Prostate gland (tissue), 2 donors: ENCODE results near the gene SLC12A3. TPM values are rescaled to one million over a fixed set of nuclear protein-coding genes. Genes with fewer than 3 reads are reported as not detected.

Source experiments
- DNase-seq: peaks from one replicate; pipeline ENCODE4 v3.0.0-alpha.2; 2019; ENCODE audit warnings: low spot score
- H3K27ac ChIP-seq, 2 donors: fragments of 200-600 bp; sonication (generic); 2 replicates each; pipeline ENCODE4 v1.5.1; 2017 to 2019
- H3K27me3 ChIP-seq: fragments of 200-600 bp; sonication (generic); replicated peaks from 2 replicates; pipeline ENCODE4 v1.5.1; 2019; ENCODE audit not compliant: insufficient read depth
- H3K36me3 ChIP-seq, 2 donors: fragments of 200-600 bp; sonication (generic); 1 replicate in 1 of 2; 2 replicates in 1 of 2; pipeline versions ENCODE4 v1.5.1 to v1.8.1; 2017 to 2019
- H3K4me1 ChIP-seq: fragments of 200-600 bp; sonication (generic); replicated peaks from 2 replicates; pipeline ENCODE4 v1.5.1; 2019
- H3K4me3 ChIP-seq, 2 donors: fragments of 200-600 bp; sonication (generic); 2 replicates each; pipeline ENCODE4 v1.5.1; 2017 to 2019
- H3K9me3 ChIP-seq: fragments of 200-600 bp; sonication (generic); 2 replicates; pipeline ENCODE4 v1.5.1; 2017
- POLR2A ChIP-seq: fragments of 450-650 bp; IDR thresholded peaks from one replicate; pipeline ENCODE4 v1.6.1; 2016; ENCODE audit warnings: antibody characterized with exemption, mild to moderate bottlenecking
- POLR2AphosphoS5 ChIP-seq: sonication (generic); formaldehyde crosslinking; IDR thresholded peaks from one replicate; pipeline ENCODE4 v1.6.1; 2017; ENCODE audit warnings: antibody characterized with exemption
- WGBS: methylation state at CpG from one replicate; pipeline ENCODE4 v1.1.5; 2018; 5-methylcytosine and 5-hydroxymethylcytosine counted together
- intact Hi-C: fragments of 100-400 bp; cut with DNase I; formaldehyde crosslinking; loops from one replicate; pipeline ENCODE4 v1.14.2; 2022
- total RNA-seq, 2 donors: library from RNA; depleted of rRNA; stranded (reverse); fragments of >200 nt; gene quantifications; one replicate each; pipeline ENCODE4 v1.1.0, GENCODE V29; 2016
- TF ChIP-seq, protein P1 (sequence below), 4 experiments: fragments of 200-600 bp in 2 of 4; fragments of 450-650 bp in 2 of 4; sonication (generic) in 2 of 4; IDR thresholded peaks; 1 replicate in 3 of 4; 2 replicates in 1 of 4; pipeline ENCODE4 v1.5.1; 2016 to 2019; ENCODE audit warnings: antibody characterized with exemption in 4 of 4, mild to moderate bottlenecking in 2 of 4, moderate library complexity in 2 of 4

The SLC12A3 gene
- total RNA-seq, 2 donors from 2014 or later, result 0.23 TPM; not detected in 1

DNA sequence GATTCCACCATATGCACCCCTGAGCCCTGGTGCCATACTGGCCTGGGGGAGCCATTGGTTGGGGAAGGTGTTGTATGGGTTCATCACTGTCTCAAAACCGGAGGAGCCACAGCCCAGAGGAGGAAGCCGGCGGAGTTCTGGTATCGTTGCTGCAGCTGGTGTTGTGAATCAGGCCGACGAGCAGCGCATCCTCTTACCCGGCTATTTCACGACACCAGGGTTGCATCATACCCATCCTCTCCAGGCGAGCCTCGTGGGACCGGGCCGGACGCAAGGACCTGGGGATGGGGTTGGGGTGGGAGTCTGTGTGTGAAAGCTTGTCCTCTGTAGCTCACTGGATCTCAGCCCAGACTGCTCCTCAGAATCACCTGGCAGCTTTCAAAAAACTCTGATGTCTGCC is 6.6 kb upstream of the SLC12A3 start:
- no peak overlapping the region for H3K27ac ChIP-seq
- TF ChIP-seq POLR2A, result no peak
- TF ChIP-seq, protein P1, sequence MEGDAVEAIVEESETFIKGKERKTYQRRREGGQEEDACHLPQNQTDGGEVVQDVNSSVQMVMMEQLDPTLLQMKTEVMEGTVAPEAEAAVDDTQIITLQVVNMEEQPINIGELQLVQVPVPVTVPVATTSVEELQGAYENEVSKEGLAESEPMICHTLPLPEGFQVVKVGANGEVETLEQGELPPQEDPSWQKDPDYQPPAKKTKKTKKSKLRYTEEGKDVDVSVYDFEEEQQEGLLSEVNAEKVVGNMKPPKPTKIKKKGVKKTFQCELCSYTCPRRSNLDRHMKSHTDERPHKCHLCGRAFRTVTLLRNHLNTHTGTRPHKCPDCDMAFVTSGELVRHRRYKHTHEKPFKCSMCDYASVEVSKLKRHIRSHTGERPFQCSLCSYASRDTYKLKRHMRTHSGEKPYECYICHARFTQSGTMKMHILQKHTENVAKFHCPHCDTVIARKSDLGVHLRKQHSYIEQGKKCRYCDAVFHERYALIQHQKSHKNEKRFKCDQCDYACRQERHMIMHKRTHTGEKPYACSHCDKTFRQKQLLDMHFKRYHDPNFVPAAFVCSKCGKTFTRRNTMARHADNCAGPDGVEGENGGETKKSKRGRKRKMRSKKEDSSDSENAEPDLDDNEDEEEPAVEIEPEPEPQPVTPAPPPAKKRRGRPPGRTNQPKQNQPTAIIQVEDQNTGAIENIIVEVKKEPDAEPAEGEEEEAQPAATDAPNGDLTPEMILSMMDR (IDR thresholded peaks at IDR 0.05), result no peak
- TF ChIP-seq POLR2AphosphoS5, result no peak
- H3K36me3 ChIP-seq, result no peaks in the 10 kb centered on the region
- WGBS, result 90% methylated on average over 14 of the region's 14 CpGs
- H3K27me3 ChIP-seq, result no peaks in the 10 kb centered on the region
- no peaks in the 10 kb centered on the region for H3K9me3 ChIP-seq
- H3K4me3 ChIP-seq, result no peak overlapping the region
- no peak for DNase-seq
- no peaks in the 10 kb centered on the region for H3K4me1 ChIP-seq
- intact Hi-C loops, result no loop called here

DNA sequence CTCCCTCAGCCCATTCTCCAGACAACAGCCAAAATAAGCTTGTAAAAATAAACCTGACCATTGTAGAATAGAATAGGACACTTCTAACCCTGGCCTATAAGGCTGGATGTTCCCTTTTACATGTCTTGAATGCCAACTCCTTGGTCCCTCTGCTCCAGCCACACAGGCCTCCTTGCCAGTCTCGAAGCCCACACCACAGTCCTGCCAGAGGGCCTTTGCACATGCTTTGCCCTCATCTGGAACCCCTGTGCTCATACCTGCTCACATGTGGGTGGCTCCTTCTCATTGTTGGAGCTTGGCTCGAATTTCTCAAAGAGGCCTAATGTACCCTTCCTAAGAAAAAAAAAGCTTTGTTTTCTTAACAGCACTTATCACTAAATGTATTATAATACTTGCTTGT is 5.4 kb upstream of the SLC12A3 start:
- TF ChIP-seq, protein P1 (IDR thresholded peaks at IDR 0.05), result no peak
- TF ChIP-seq POLR2AphosphoS5 (no peak), POLR2A (no peak)
- H3K9me3 ChIP-seq, result no peaks in the 10 kb centered on the region
- intact Hi-C loops, result no loop called here
- no peak overlapping the region for H3K27ac ChIP-seq
- H3K4me1 ChIP-seq, result no peaks in the 10 kb centered on the region
- H3K36me3 ChIP-seq, result no peaks in the 10 kb centered on the region
- 84% methylated on average over 2 of the region's 2 CpGs for WGBS
- no peak for DNase-seq
- H3K4me3 ChIP-seq, result no peak overlapping the region
- H3K27me3 ChIP-seq, result no peaks in the 10 kb centered on the region

DNA sequence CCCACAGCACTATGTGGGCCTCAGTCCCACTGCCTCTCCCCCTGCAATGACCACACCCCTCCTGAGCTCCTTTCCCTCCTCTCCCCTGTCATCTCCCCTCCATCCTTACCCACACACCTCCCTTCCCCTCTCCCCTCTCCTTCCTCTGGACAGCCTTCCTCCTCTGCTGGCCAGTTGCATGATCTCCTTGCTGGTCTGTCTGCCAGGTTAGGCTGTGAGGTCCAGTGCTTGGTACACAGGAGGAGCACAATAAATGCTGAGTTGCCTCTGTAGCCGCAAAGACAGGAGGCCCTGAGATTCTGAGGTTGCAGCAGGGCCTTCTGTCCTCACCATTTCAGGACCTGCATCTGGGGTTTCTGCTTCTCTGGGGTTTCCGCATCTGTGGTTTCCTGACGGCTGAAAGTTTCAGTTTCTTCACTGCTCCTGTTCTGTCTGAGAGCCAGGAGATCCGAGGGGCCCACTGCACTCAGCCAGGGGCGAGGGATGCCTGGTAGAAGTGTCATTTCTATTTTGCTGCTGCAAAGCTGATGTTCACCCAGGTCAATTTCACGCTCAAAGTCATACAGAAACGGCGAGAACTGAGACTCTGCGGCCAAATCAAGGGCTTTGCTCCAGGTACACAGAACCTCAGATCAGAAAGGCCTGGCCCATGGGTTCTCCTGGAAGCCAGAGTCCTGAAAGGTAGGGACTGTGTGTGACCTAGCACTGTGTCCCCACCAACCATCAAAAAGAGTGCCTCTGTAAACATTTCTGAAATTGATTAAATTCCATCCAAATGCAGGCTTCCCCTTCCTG is 4.6 kb upstream of the SLC12A3 start:
- intact Hi-C loops, result no loop called here
- H3K36me3 ChIP-seq, result no peaks in the 10 kb centered on the region
- TF ChIP-seq POLR2AphosphoS5, result no peak
- TF ChIP-seq, protein P1 (IDR thresholded peaks at IDR 0.05), result no peak
- TF ChIP-seq POLR2A, result no peak

DNA sequence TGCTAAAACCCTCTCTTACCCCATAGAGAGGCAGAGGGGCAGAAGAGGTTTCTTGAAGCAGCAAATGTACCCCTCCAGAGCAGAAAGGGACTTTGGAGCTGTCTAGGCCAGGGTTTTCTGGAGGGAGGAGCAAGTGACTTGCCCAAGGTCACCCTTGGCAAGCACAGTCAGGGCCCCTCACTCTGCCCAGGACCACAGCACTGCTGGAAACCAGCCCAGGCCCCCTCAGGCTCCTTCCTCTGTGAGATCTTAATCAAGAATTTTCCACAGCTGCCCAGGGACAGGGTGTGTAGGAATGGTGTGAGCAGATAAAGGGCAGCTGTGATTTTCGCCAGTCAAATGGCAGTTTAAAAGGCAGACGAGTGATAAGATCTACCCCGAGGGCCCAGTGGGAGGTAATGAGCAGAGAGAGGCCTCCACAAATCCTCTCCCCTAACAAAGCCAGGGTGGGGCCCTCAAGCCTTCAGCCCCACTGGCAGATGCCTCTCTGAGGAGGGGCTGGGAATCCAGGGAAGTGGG is 3.9 kb upstream of the SLC12A3 start:
- Histone ChIP-seq H3K4me3 (no peak overlapping the region), H3K4me1 (no peaks in the 10 kb centered on the region), H3K27me3 (no peaks in the 10 kb centered on the region), H3K9me3 (no peaks in the 10 kb centered on the region), H3K27ac (no peak overlapping the region), H3K36me3 (no peaks in the 10 kb centered on the region)
- no peak for TF ChIP-seq POLR2AphosphoS5
- TF ChIP-seq, protein P1 (IDR thresholded peaks at IDR 0.05), result no peak
- TF ChIP-seq POLR2A, result no peak
- WGBS, result 16% methylated on average over 3 of the region's 3 CpGs
- intact Hi-C loops, result no loop called here
- no peak for DNase-seq

More for the DNA sequence above, 4.6 kb upstream of the SLC12A3 start:
- H3K27me3 ChIP-seq, result no peaks in the 10 kb centered on the region
- 65% methylated on average over 9 of the region's 9 CpGs for WGBS
- no peaks in the 10 kb centered on the region for H3K9me3 ChIP-seq
- no peak overlapping the region for H3K27ac ChIP-seq
- no peaks in the 10 kb centered on the region for H3K4me1 ChIP-seq
- no peak for DNase-seq
- no peak overlapping the region for H3K4me3 ChIP-seq

DNA sequence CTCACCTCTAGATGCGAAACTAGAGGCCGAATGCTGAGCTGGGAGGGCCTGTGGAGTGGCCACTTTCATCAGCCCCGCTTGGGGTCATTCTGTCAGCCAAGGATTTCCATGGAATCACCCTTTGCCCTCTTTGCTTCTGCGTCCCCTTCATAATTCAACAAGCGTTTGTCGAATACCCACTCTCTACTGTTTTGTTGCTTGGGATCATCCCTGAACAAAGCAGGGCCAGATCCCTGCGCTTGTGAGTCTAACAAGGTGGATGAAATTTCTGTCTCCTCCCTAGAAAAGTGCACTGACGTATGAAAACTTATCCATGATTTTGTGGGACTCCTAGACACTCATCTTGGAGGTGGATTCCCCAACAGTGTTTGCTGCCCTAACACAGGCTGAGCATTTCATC is 3.3 kb upstream of the SLC12A3 start:
- WGBS, result 97% methylated on average over 8 of the region's 8 CpGs
- intact Hi-C loops, result no loop called here
- no peaks in the 10 kb centered on the region for H3K9me3 ChIP-seq

More for the DNA sequence above, 3.3 kb upstream of the SLC12A3 start:
- Histone ChIP-seq H3K4me1 (no peaks in the 10 kb centered on the region), H3K4me3 (no peak overlapping the region), H3K27me3 (no peaks in the 10 kb centered on the region), H3K36me3 (no peaks in the 10 kb centered on the region), H3K27ac (no peak overlapping the region)
- TF ChIP-seq, protein P1 (IDR thresholded peaks at IDR 0.05), result no peak
- TF ChIP-seq POLR2A, result no peak
- no peak for TF ChIP-seq POLR2AphosphoS5
- DNase-seq, result no peak
